ENCODE results near the gene AFF2.

AFF2 gene

DNA sequence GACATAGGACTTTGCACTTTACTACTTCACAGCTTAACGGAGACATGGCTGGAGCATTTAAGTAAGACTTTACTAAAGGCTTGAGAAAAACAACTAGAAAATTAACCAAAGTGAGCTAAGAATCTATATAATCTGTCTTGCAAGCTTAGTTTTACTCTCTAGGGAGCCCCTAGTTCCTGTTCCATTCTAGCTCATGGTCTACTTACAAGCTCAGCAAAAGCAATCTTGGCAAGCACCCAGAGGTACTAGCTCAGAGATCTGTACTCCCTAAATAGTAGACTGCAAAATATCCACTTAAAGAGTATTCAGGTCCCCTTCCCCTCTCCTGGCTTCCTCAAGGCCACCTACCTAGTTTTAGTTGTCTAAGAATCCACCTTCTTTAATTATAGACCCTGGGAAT lies 535.7 kb downstream of the AFF2 start:
- no peak for DNase-seq

DNA sequence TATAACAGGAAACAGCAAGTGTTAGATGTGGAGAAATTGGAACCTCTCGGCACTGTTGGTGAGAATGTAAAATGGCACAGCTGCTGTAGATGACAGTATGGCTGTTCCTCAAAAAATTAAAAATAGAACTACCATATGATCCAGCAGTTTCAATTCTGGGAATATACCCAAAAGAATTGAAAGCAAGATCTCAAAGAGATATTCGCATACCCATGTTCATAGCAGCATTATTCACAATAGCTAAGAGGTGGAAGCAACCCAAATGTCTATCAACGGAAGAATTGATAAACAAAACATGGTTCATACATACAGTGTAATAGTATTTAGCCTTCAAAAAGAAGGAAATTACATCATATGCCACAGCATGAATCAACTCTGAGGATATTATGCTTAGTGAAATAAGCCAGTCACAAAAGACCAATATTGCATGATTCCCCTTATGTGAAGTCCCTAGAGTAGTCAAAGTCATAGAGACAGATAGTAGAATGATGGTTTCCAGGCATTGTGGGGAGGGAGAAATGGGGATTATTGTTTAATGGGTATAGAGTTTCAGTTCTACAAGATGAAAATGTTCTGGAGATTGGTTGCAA lies 537.0 kb downstream of the AFF2 start:
- no peak for DNase-seq

DNA sequence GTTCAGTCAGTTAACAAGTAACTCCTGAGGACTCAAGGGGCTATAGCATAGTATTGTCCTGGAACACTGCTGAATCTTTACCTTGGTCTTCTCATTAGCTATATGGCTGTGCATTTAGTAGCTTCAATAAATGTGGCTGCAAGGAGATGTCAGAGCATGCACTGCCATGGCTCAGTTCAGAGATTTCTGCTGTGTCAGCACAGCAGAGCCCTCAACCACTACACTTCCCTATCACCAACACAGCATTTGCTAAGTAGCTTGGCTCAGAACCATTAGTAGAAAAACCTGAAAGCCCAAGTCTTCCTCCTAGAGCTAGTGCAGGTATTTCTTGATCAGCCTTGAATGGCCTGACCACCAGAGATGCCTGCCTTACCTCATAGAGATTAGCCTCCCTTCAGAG lies 538.6 kb downstream of the AFF2 start:
- DNase-seq: no peak

DNA sequence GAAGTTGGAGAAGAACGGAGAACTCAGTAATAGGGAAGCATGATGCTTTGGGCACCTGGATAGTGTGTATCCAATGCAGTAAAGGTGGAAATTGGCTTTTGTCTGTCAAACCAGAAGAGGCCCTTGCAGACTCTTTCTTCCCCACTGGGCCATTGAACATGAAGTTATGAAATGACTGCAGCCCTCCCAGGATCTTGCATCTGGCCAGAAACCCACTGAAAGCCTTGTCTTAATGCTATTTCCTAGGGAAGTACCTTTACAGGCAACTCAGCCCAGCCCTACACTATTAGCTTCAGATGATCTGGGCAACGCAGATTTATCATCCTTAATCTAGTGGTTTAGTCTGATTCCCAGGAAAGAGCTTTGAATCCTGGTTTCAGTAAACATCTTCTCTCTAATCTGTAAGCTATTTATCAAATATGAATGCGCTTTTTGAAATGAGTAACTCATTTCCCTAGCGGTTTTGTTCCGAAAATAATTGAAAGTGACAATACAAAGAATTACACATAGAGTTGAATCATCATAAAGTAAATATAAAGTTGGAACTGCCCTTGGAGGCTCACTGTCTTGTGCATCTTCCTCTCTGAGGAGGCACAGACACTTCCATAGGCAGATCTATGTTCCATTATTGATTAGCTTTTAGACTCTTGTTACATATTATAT lies 540.6 kb downstream of the AFF2 start:
- no peak for DNase-seq

DNA sequence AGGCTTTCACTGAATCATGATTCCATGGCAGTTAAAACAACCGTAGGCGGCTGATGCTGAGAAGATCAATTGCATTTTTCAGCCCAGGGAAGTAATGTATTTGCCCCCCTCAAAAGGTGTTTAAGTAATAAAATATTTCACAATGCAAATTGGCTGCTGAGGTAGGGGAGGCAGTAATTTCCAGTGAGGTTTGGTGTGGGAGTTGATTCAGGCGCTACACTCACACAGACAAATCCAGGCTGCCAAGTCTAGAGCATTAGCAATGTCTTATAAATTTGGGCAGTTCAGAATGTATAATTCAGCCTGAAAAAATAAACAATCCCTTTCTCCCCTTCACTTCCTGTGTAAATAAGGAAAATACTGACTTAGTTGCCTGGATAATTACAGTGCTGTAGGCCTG lies 543.0 kb downstream of the AFF2 start:
- no peak for DNase-seq

DNA sequence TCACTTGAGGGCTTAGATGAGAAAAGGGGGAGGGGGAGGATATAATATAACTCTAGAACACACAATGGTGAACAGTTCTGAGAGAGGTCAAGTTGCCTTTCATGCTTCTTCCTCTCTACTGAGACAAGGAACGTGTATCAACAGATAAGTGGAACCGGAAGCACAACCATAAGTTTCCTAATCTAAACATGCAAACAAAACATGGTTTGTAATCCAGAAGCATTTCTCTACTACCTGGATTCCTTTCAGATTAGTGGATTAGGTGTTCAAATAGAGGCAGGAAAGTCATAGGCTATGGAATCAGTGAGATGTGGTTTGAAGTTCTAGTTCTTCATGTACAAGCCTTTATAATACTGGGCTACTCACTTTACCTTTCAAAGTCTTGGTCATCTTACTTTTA lies 544.1 kb downstream of the AFF2 start:
- no peak for DNase-seq

DNA sequence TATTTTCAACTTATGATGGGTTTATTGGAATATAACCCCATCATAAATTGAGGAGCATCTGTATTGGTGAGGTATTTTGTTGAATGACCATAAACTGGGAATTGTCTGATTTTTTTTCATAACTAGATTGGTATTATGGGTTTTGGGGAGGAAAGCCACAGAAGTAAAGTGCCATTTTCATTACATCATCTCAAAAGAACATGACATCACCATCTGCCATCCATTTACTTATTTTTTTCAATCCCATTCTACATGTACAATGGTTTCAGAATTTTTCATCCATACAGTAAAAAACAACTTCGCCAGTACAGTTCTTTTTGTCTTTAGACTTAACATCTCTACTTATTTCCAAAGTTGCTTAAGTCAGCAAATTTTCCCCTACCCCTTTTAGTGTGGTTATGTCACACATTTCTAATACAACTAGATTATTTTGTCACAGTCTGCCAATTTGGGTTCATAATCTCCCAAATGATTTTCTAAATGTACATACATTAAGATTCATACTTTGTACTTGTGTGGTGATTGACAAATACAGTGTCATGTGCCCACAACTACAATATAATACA lies 545.3 kb downstream of the AFF2 start:
- no peak for DNase-seq

All from NCI-H510A treated with DMSO at 0.1 percent for 48 hours (cell line).